PC-9 (cell line): ENCODE data around the gene KLHL10. TPM values are rescaled to one million over a fixed set of nuclear protein-coding genes. Genes with fewer than 3 reads are reported as not detected.

Experiments used
- BruUV-seq: library from RNA; stranded (reverse); fragments of 400-500 nt; replicated peaks from 2 replicates; lab custom pipeline; 2021; lab: Mats Ljungman, UMichigan
- CTCF ChIA-PET: fragments of 300-600 bp; sonication (Branson Sonifier 250); formaldehyde crosslinking; loops from one replicate; lab custom pipeline; 2022; ENCODE audit warnings: antibody characterized with exemption; lab: Charles Lee
- POLR2A ChIA-PET: fragments of 300-600 bp; sonication (Branson Sonifier 250); formaldehyde crosslinking; loops from one replicate; lab custom pipeline; 2022; ENCODE audit warnings: antibody characterized with exemption; ENCODE audit not compliant: unreplicated experiment; lab: Charles Lee
- DNase-seq, 2 experiments: peaks; one replicate each; pipeline versions ENCODE4 v3.0.0 to v3.0.0-alpha.2; 2015 to 2022; ENCODE audit warnings: mixed read lengths in 1 of 2
- H2AFZ ChIP-seq: fragments of 200-600 bp; sonication (generic); 2 replicates; pipeline ENCODE4 v1.8.1; 2017; ENCODE audit warnings: antibody characterized with exemption
- H3F3A ChIP-seq: fragments of 200-600 bp; sonication (generic); 2 replicates; pipeline ENCODE4 v1.8.1; 2017; ENCODE audit warnings: antibody characterized with exemption, mild to moderate bottlenecking, low read depth; ENCODE audit not compliant: insufficient read depth
- H3K27ac ChIP-seq: fragments of 200-600 bp; sonication (generic); 2 replicates; pipeline ENCODE4 v1.6.1; 2016; ENCODE audit warnings: mixed run types
- H3K27me3 ChIP-seq: fragments of 200-600 bp; sonication (generic); 2 replicates; pipeline ENCODE4 v1.6.1; 2016; ENCODE audit warnings: low read depth, mixed run types; ENCODE audit not compliant: insufficient read depth
- H3K36me3 ChIP-seq: fragments of 200-600 bp; sonication (generic); 2 replicates; pipeline ENCODE4 v1.6.1; 2016; ENCODE audit warnings: low read depth, mixed run types
- H3K4me1 ChIP-seq: fragments of 200-600 bp; sonication (generic); replicated peaks from 2 replicates; pipeline ENCODE4 v1.6.1; 2016; ENCODE audit warnings: mixed run types; ENCODE audit not compliant: insufficient read depth
- H3K4me2 ChIP-seq: fragments of 200-600 bp; sonication (generic); 2 replicates; pipeline ENCODE4 v1.6.1; 2017; ENCODE audit warnings: mixed run types
- H3K4me3 ChIP-seq: fragments of 200-600 bp; sonication (generic); 2 replicates; pipeline ENCODE4 v1.6.1; 2016; ENCODE audit warnings: mixed run types
- H3K79me2 ChIP-seq: fragments of 200-600 bp; sonication (generic); 2 replicates; pipeline ENCODE4 v1.6.1; 2017; ENCODE audit warnings: low read depth, mixed run types
- H3K9me2 ChIP-seq: fragments of 200-600 bp; sonication (generic); 2 replicates; pipeline ENCODE4 v1.8.1; 2017; ENCODE audit warnings: mild to moderate bottlenecking; ENCODE audit not compliant: insufficient read depth
- H3K9me3 ChIP-seq: fragments of 200-600 bp; sonication (generic); 2 replicates; pipeline ENCODE4 v1.8.1; 2016; ENCODE audit warnings: low read depth; ENCODE audit not compliant: insufficient read depth
- H4K20me1 ChIP-seq: fragments of 200-600 bp; sonication (generic); 2 replicates; pipeline ENCODE4 v1.8.1; 2017; ENCODE audit not compliant: insufficient read depth
- EZH2 ChIP-seq: fragments of 200-600 bp; sonication (generic); IDR thresholded peaks from 2 replicates; pipeline ENCODE4 v1.8.0; 2017; ENCODE audit warnings: antibody characterized with exemption, low read depth
- intact Hi-C: fragments of 100-400 bp; cut with micrococcal nuclease; formaldehyde crosslinking; loops from one replicate; pipeline ENCODE4 v1.10.0; 2022; ENCODE audit not compliant: unreplicated experiment
- total RNA-seq: library from RNA; stranded (reverse); gene quantifications from 2 replicates; pipeline ENCODE4 v1.2.3, GENCODE V29; 2021
- TF ChIP-seq, protein P1 (sequence below): fragments of 200-600 bp; sonication (generic); conservative IDR thresholded peaks from 2 replicates; pipeline ENCODE4 v1.6.1; 2017; ENCODE audit warnings: mixed run types, antibody characterized with exemption, mild to moderate bottlenecking, moderate library complexity

Gene KLHL10
- total RNA-seq, 1 experiment from 2014 or later = not detected

DNA sequence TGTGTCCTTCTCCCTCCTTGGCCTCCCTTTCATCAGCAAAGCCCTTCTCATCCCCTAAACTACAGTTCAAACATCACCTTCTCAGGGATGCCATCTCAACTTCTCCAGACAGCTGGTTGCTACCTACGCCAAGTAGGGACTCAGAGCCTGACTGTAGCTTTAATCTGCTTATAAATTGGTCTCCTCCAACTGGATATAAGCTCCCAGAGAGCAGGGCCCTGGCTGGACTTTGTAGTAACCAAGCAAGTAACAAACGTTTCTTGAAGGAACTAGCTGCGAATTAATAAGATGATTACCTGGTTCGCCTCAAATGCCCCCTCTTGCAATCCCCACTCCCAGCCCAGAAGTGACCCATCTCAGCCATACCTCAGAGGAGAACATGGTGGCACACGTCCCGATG is 45.1 kb downstream of the KLHL10 start:
- H3K4me3 ChIP-seq = no peak overlapping the region
- peaks cover 6% of the 10 kb centered on the region; the same call in 1 of the 2 replicates for H4K20me1 ChIP-seq
- H3F3A ChIP-seq = peaks cover 30% of the 10 kb centered on the region; the same call in 1 of the 2 replicates
- no peak for DNase-seq
- H3K9me2 ChIP-seq = no peaks in the 10 kb centered on the region
- no peak for TF ChIP-seq EZH2
- TF ChIP-seq, protein P1, sequence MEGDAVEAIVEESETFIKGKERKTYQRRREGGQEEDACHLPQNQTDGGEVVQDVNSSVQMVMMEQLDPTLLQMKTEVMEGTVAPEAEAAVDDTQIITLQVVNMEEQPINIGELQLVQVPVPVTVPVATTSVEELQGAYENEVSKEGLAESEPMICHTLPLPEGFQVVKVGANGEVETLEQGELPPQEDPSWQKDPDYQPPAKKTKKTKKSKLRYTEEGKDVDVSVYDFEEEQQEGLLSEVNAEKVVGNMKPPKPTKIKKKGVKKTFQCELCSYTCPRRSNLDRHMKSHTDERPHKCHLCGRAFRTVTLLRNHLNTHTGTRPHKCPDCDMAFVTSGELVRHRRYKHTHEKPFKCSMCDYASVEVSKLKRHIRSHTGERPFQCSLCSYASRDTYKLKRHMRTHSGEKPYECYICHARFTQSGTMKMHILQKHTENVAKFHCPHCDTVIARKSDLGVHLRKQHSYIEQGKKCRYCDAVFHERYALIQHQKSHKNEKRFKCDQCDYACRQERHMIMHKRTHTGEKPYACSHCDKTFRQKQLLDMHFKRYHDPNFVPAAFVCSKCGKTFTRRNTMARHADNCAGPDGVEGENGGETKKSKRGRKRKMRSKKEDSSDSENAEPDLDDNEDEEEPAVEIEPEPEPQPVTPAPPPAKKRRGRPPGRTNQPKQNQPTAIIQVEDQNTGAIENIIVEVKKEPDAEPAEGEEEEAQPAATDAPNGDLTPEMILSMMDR = no peak
- POLR2A ChIA-PET = no interaction called here
- BruUV-seq = no TSS peak
- no peak overlapping the region for H3K27ac ChIP-seq
- CTCF ChIA-PET = no interaction called here
- H3K79me2 ChIP-seq = no peaks in the 10 kb centered on the region
- H3K4me1 ChIP-seq = no peaks in the 10 kb centered on the region
- H2AFZ ChIP-seq = no peak overlapping the region
- no peak overlapping the region for H3K4me2 ChIP-seq
- H3K9me3 ChIP-seq = no peaks in the 10 kb centered on the region
- intact Hi-C loops = no loop called here
- H3K27me3 ChIP-seq = no peaks in the 10 kb centered on the region
- peaks cover 24% of the 10 kb centered on the region for H3K36me3 ChIP-seq

GRCh38 chr17:41885733-41886132 is 48.1 kb downstream of the KLHL10 start:
- H3K9me2 ChIP-seq = no peaks in the 10 kb centered on the region
- peaks cover 39% of the 10 kb centered on the region; the same call in 1 of the 2 replicates for H3F3A ChIP-seq
- no peaks in the 10 kb centered on the region for H3K79me2 ChIP-seq
- no TSS peak for BruUV-seq
- H2AFZ ChIP-seq = no peak overlapping the region
- no peaks in the 10 kb centered on the region for H3K9me3 ChIP-seq
- TF ChIP-seq, protein P1 = peak; percentile 56; the same call in 1 of the 2 replicates
- no peak for TF ChIP-seq EZH2
- no peak for DNase-seq
- no peaks in the 10 kb centered on the region for H3K4me1 ChIP-seq
- H3K36me3 ChIP-seq = peaks cover 12% of the 10 kb centered on the region; the same call in 1 of the 2 replicates
- intact Hi-C loops = loop anchor here (5.0 kb wide), 1 partner anchor 148 kb away; no protein-coding TSS in a partner anchor
- no peak overlapping the region for H3K4me3 ChIP-seq
- ChIA-PET POLR2A (no interaction called here), CTCF (interaction anchor here (0.6 kb wide), 1 partner anchor 46 kb away, joined by 3 read pairs; no protein-coding TSS in a partner anchor)
- no peak overlapping the region for H3K4me2 ChIP-seq
- H3K27ac ChIP-seq = no peak overlapping the region
- no peaks in the 10 kb centered on the region for H4K20me1 ChIP-seq
- no peaks in the 10 kb centered on the region for H3K27me3 ChIP-seq

DNA sequence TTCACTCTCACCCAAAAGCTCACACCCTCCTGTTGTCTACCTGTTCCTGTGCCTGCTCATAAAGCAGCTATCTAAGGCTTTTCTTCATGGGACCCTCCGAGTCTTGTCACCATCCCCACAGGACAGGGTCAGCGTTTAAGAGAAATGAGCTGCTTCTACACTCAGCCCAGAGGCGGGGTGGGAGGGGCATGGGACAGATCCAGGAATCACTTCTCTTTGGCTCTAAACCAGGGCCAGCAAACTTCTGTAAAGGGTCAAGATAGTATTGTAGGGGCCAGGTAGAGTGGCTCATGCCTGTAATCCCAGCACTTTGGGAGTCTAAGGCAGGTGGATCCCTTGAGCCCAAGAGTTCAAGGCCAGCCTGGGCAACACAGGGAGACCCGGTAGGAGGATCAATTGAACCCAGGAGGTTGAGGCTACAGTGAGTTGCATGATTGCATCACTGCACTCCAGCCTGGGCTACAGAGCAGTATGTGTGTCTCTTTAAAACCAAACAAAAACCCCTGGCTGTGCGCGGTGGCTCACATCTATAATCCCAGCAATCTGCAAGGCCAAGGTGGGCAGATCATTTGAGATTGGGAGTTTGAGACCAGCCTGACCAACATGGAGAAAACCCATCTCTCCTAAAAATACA is 50.8 kb downstream of the KLHL10 start:
- Histone ChIP-seq H3K4me1 (no peaks in the 10 kb centered on the region), H3K27me3 (no peaks in the 10 kb centered on the region), H3K27ac (no peak overlapping the region), H3K36me3 (peaks cover 22% of the 10 kb centered on the region; the same call in 1 of the 2 replicates), H3K4me3 (no peak overlapping the region), H4K20me1 (0 out of 2 replicates have a peak, but pooled peaks cover 2% of the 10 kb centered on the region), H3F3A (peaks cover 53% of the 10 kb centered on the region; the same call in 1 of the 2 replicates), H3K79me2 (no peaks in the 10 kb centered on the region), H2AFZ (no peak overlapping the region), H3K9me3 (no peaks in the 10 kb centered on the region), H3K4me2 (no peak overlapping the region), H3K9me2 (no peaks in the 10 kb centered on the region)
- ChIA-PET CTCF (interaction anchor here (0.5 kb wide), 1 partner anchor 137 kb away, joined by 5 read pairs; no protein-coding TSS in a partner anchor), POLR2A (no interaction called here)
- intact Hi-C loops = loop anchor here (5.0 kb wide), 1 partner anchor 151 kb away; no protein-coding TSS in a partner anchor
- no peak for DNase-seq
- no TSS peak for BruUV-seq
- no peak for TF ChIP-seq EZH2
- TF ChIP-seq, protein P1 = no peak
